Epithelial cell of umbilical artery (primary cell): Measurements from ENCODE around the gene MOCS3. TPM values are rescaled to one million over a fixed set of nuclear protein-coding genes. Genes with fewer than 3 reads are reported as not detected.

ENCODE experiments used
- total RNA-seq: library from RNA; depleted of rRNA; stranded (reverse); fragments of >200 nt; gene quantifications from 2 replicates; pipeline ENCODE4 v1.2.3, GENCODE V29; 2014

The MOCS3 gene, protein sequence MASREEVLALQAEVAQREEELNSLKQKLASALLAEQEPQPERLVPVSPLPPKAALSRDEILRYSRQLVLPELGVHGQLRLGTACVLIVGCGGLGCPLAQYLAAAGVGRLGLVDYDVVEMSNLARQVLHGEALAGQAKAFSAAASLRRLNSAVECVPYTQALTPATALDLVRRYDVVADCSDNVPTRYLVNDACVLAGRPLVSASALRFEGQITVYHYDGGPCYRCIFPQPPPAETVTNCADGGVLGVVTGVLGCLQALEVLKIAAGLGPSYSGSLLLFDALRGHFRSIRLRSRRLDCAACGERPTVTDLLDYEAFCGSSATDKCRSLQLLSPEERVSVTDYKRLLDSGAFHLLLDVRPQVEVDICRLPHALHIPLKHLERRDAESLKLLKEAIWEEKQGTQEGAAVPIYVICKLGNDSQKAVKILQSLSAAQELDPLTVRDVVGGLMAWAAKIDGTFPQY
- total RNA-seq = 8.7 and 13.0 TPM in 2 replicates

DNA sequence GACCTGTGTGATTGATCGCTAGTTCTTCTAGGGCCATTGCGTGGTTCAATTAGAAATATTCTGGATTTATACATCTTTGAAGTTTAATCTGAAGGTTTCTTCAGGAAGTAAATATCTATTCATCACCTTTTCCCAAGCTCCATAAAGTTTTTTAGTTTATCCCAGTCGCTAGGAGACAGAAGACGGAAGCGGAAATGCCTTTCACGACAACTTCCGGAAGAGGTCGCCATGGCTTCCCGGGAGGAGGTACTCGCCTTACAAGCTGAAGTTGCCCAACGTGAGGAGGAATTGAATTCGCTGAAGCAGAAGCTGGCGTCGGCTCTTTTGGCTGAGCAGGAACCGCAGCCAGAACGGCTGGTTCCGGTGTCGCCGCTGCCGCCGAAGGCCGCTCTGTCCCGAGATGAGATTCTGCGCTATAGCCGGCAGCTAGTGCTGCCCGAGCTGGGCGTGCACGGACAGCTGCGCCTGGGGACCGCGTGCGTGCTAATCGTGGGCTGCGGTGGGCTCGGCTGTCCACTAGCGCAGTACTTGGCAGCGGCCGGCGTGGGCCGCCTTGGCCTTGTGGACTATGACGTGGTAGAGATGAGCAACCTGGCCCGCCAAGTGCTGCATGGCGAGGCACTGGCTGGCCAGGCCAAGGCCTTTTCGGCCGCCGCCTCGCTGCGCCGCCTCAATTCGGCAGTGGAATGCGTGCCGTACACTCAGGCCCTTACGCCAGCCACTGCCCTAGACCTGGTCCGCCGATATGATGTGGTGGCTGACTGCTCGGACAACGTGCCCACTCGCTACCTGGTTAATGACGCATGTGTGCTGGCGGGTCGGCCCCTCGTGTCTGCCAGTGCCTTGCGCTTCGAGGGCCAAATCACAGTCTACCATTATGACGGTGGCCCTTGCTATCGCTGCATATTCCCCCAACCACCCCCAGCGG lies at the start of gene MOCS3:
Gene MOCS3 (plus strand): TSS at position 204 of the 928 bp plus-strand sequence. CDS start 25 bp downstream, at position 229.

DNA sequence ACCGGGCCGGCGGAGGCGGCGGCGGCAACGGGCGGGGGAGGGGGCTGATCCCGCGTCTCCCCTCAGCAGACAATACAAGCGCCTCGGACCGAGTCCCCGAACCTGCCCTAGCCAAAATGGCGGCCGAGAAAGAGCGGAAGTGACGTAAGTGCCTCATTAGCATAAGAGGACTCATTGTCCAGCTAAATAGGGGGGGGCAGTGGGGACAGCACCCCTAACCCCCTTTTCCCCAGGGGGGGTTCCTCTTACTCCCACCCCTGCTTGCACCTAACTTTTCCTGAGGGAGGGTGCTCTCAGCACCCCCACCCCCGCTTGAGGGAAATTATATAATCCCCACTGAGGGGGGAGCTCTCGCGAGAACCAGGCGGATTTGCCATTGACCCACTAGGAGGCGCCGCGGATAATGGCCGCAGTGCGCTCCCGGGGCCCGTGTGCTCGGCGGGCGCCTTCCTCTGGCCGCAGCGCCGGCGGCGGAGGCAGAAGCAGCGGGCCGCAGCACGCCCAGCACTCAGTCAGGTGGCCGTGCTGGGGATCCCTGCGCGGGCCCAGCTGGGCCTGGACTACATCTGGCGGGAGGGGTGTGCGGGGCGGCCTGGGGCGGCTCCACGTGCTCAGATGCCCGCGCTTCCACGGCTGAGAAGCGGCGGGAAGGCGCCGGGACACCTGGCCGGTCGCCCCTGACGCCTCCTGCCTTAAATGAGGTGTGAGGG lies 27.2 kb upstream of the MOCS3 start, which contains the start of gene ADNP:
Gene ADNP (minus strand): TSS at position 132 of the 710 bp plus-strand sequence. CDS start 27,441 bp downstream, outside the sequence.

DNA sequence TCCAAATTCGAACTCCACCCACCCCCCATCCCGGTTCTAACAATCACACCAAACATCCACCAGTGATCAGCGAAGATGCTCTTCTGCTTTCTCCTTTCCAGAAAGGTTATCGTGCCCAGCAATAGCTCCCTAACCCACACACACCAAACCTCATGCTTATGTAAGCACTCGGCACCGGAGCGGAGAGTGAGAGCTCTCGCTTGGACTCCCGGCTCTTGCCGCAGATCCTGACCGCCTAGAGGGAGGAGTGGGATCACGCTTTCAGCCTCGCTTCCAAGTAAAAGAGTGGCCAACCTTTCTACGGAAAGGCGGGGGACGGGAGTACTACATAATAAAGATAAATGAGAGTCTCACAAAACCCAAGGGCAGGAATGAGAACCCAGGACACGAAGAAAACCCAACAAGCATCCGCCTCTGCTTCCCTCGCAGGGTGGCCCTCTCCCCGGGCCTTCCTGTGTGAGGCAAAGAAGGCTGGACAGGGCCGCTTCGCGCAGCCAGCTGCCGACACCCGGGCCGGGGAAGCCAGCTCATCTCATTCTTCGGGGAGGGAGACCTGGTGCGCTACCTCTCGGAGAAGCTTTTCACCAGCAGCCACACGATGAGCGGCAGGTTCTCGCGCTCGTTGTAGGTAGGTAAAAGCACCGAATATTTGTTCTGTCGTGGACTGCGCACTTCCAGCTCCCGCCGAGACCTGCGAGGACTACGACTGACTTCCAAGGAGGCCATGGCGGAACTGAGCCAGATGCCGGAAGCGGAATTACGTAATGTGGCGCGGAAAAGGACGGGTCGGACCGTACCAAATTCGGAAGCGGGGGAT lies 612 bp upstream of the MOCS3 start, which contains the start of gene DPM1:
Gene DPM1 (minus strand): TSS at position 735 of the 817 bp plus-strand sequence. CDS start 9 bp downstream, at position 726.

Other genes with a start within 250 kb of the MOCS3 start
- 0.15 TPM in 1 of 2 replicates, not detected in the other for gene PARD6B, start 227.2 kb upstream of the MOCS3 start, total RNA-seq
- 0.65 and 3.3 TPM in 2 replicates for gene BCAS4, start 163.8 kb upstream of the MOCS3 start, total RNA-seq
- gene ADNP, start 27.4 kb upstream of the MOCS3 start, total RNA-seq = 25.7 and 30.2 TPM in 2 replicates
- gene DPM1, start 286 bp upstream of the MOCS3 start, total RNA-seq = 84.5 and 152 TPM in 2 replicates
- 1.8 and 3.2 TPM in 2 replicates for gene KCNG1, start 64.3 kb downstream of the MOCS3 start, total RNA-seq